ENCODE results near the gene TANC1.
A peak's percentile ranks its signal among the peaks of the same experiment; 100 is the strongest.

The TANC1 gene

DNA sequence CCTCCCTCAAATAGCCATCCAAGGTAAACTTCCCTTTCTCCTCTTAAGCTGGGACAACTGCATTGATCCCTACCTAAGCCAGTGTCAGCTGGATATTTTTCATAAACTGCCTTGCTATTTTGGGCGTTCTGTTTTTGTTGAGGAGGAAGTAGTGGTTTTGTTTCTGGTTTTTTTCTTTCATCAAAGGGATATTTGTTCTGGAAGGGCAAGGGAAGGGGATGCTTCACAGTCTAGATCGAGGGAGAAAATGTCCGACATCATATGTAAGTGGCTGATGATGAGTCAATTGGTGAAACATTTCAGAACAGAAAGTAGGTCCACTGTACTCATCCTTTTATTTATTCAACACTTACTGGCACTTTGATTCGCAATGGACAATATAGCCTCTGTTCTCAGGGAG, 31.0 kb downstream of the TANC1 start:
- no peak overlapping the region for H3K9ac ChIP-seq (ENCODE audit: low read depth, low read length, poor library complexity, severe bottlenecking)
- peaks cover 11% of the 10 kb centered on the region for H3K4me1 ChIP-seq (ENCODE audit: insufficient read depth, low read length, poor library complexity, severe bottlenecking)
- H3K4me3 ChIP-seq (ENCODE audit: low read length, poor library complexity, severe bottlenecking), result no peak overlapping the region
- no peaks in the 10 kb centered on the region for H3F3A ChIP-seq (ENCODE audit: low read depth)
- no peaks in the 10 kb centered on the region for H3K9me2 ChIP-seq (replicated peaks; ENCODE audit: low read depth, low read length)
- no peak for TF ChIP-seq EZH2phosphoT487 (IDR thresholded peaks at IDR 0.05; ENCODE audit: borderline replicate concordance)
- TF ChIP-seq, protein P1, sequence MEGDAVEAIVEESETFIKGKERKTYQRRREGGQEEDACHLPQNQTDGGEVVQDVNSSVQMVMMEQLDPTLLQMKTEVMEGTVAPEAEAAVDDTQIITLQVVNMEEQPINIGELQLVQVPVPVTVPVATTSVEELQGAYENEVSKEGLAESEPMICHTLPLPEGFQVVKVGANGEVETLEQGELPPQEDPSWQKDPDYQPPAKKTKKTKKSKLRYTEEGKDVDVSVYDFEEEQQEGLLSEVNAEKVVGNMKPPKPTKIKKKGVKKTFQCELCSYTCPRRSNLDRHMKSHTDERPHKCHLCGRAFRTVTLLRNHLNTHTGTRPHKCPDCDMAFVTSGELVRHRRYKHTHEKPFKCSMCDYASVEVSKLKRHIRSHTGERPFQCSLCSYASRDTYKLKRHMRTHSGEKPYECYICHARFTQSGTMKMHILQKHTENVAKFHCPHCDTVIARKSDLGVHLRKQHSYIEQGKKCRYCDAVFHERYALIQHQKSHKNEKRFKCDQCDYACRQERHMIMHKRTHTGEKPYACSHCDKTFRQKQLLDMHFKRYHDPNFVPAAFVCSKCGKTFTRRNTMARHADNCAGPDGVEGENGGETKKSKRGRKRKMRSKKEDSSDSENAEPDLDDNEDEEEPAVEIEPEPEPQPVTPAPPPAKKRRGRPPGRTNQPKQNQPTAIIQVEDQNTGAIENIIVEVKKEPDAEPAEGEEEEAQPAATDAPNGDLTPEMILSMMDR (conservative IDR thresholded peaks at IDR 0.05; ENCODE audit: low read length), result no peak
- H2AFZ ChIP-seq (ENCODE audit: low read length), result no peak overlapping the region
- no peaks in the 10 kb centered on the region for H3K79me2 ChIP-seq (ENCODE audit: insufficient read depth, low read length)
- H3K27me3 ChIP-seq (ENCODE audit: insufficient read depth, low read length, poor library complexity, severe bottlenecking), result no peaks in the 10 kb centered on the region
- no peaks in the 10 kb centered on the region for H3K36me3 ChIP-seq (ENCODE audit: insufficient read depth, low read length)
- H3K9me3 ChIP-seq (ENCODE audit: insufficient read depth, low read depth, low read length), result no peaks in the 10 kb centered on the region
- H3K4me2 ChIP-seq (ENCODE audit: low read depth, low read length, poor library complexity, severe bottlenecking), result peak overlapping the region; percentile 8
- no peaks in the 10 kb centered on the region for H4K20me1 ChIP-seq (ENCODE audit: insufficient read depth, low read length, poor library complexity, severe bottlenecking)

DNA sequence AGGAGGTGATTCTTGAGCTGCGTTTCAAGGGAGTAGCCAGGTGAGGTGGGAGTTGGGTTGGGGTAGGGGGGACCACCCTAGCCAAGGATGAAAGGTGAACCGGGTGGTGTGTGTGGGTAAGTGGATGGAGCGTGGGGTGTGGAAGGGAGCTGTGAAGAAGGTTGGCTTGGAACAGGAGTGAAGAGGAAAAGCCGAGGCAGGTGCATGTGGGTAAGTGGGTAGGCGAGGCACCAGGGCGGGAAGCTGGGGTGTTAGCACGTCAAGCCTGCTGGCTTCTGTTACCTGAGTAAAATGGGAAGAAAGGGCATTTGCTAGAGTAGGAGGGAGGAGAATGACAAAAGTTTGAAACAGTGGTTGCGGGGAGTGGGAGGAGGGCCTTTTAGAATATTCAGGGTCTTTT, 31.6 kb downstream of the TANC1 start:
- Histone ChIP-seq H3K9ac (ENCODE audit: low read depth, low read length, poor library complexity, severe bottlenecking) (no peak overlapping the region), H3K4me2 (ENCODE audit: low read depth, low read length, poor library complexity, severe bottlenecking) (no peak overlapping the region), H3K4me1 (ENCODE audit: insufficient read depth, low read length, poor library complexity, severe bottlenecking) (peaks cover 11% of the 10 kb centered on the region), H3K79me2 (ENCODE audit: insufficient read depth, low read length) (no peaks in the 10 kb centered on the region), H2AFZ (ENCODE audit: low read length) (no peak overlapping the region), H3K36me3 (ENCODE audit: insufficient read depth, low read length) (no peaks in the 10 kb centered on the region), H3K9me2 (replicated peaks; ENCODE audit: low read depth, low read length) (no peaks in the 10 kb centered on the region), H3K4me3 (ENCODE audit: low read length, poor library complexity, severe bottlenecking) (no peak overlapping the region), H3K27me3 (ENCODE audit: insufficient read depth, low read length, poor library complexity, severe bottlenecking) (no peaks in the 10 kb centered on the region), H4K20me1 (ENCODE audit: insufficient read depth, low read length, poor library complexity, severe bottlenecking) (no peaks in the 10 kb centered on the region), H3F3A (ENCODE audit: low read depth) (no peaks in the 10 kb centered on the region), H3K9me3 (ENCODE audit: insufficient read depth, low read depth, low read length) (no peaks in the 10 kb centered on the region; the same call in 1 of the 2 replicates)
- TF ChIP-seq, protein P1 (conservative IDR thresholded peaks at IDR 0.05; ENCODE audit: low read length), result no peak
- TF ChIP-seq EZH2phosphoT487 (IDR thresholded peaks at IDR 0.05; ENCODE audit: borderline replicate concordance), result no peak

DNA sequence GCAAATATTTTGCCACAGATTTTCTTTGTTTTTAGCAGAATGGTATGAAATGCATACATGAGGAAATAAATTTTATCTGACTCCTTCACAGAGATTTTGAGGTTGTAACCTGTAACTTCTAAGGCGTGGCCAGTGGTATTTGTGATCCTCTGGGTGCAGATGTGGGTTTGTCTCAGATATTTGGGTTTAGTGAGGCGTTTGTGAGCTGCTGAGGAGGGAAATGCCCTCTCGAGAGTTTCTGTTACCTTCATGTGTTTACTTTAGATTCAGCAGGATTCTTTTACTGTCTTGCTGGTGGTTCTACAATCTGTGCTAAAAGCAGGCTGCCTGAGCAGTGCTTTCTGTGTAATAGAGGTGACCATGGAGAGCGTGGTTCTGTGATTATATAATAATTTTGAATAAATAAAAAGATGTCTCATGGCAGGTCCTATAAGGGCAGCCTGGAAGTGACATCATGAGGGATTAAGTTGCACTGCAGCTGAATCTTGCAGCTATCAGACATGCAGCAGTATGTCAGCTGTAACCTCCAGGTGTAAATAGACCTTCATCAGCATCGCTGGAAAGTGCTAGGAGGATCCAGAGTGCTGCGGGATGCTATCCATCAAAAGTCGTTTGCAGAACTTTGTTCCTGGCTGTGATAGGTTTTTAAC, 34.1 kb downstream of the TANC1 start:
- Histone ChIP-seq H3K9me2 (replicated peaks; ENCODE audit: low read depth, low read length) (no peaks in the 10 kb centered on the region), H4K20me1 (ENCODE audit: insufficient read depth, low read length, poor library complexity, severe bottlenecking) (no peaks in the 10 kb centered on the region), H3K36me3 (ENCODE audit: insufficient read depth, low read length) (no peaks in the 10 kb centered on the region), H3K79me2 (ENCODE audit: insufficient read depth, low read length) (no peaks in the 10 kb centered on the region), H3K9ac (ENCODE audit: low read depth, low read length, poor library complexity, severe bottlenecking) (no peak overlapping the region), H3K4me1 (ENCODE audit: insufficient read depth, low read length, poor library complexity, severe bottlenecking) (peaks cover 11% of the 10 kb centered on the region), H2AFZ (ENCODE audit: low read length) (no peak overlapping the region), H3K4me3 (ENCODE audit: low read length, poor library complexity, severe bottlenecking) (no peak overlapping the region), H3F3A (ENCODE audit: low read depth) (no peaks in the 10 kb centered on the region), H3K4me2 (ENCODE audit: low read depth, low read length, poor library complexity, severe bottlenecking) (no peak overlapping the region), H3K9me3 (ENCODE audit: insufficient read depth, low read depth, low read length) (no peaks in the 10 kb centered on the region; the same call in 1 of the 2 replicates), H3K27me3 (ENCODE audit: insufficient read depth, low read length, poor library complexity, severe bottlenecking) (no peaks in the 10 kb centered on the region)
- TF ChIP-seq EZH2phosphoT487 (IDR thresholded peaks at IDR 0.05; ENCODE audit: borderline replicate concordance), result no peak
- TF ChIP-seq, protein P1 (conservative IDR thresholded peaks at IDR 0.05; ENCODE audit: low read length), result no peak
